ENCODE results near the gene POLR3B.
"Not testable (repeated sequence)": the region's sequence is repeated elsewhere in the genome, so short reads cannot be mapped to it uniquely, and the experiment has no call there.

Gene POLR3B

GRCh38 chr12:106417926-106418910 lies 60.7 kb downstream of the POLR3B start:
- no peak for DNase-seq

GRCh38 chr12:106418970-106419369 lies 61.4 kb downstream of the POLR3B start:
- DNase-seq: no peak

- no peak for DNase-seq
Measured at GRCh38 chr12:106423291-106423690, 65.7 kb downstream of the POLR3B start.

- no peak for DNase-seq
Measured at GRCh38 chr12:106425061-106425702, 67.6 kb downstream of the POLR3B start.

GRCh38 chr12:106427917-106428316 lies 70.4 kb downstream of the POLR3B start:
- no peak for DNase-seq

GRCh38 chr12:106428384-106428783 lies 70.8 kb downstream of the POLR3B start:
- DNase-seq: peak in 1 of 2 experiments; percentile 27

GRCh38 chr12:106429043-106429552 lies 71.5 kb downstream of the POLR3B start:
- no peak for DNase-seq

GRCh38 chr12:106429636-106430035 lies 72.1 kb downstream of the POLR3B start:
- no peak for DNase-seq

GRCh38 chr12:106431839-106432411 lies 74.4 kb downstream of the POLR3B start:
- no peak for DNase-seq

- no peak for DNase-seq
Measured at GRCh38 chr12:106433055-106433454, 75.5 kb downstream of the POLR3B start.

- DNase-seq: no peak
Measured at GRCh38 chr12:106434526-106434925, 77.0 kb downstream of the POLR3B start.

GRCh38 chr12:106436164-106436563 lies 78.6 kb downstream of the POLR3B start:
- DNase-seq: no peak

- DNase-seq: no peak
Measured at GRCh38 chr12:106442575-106442974, 85.0 kb downstream of the POLR3B start.

- no peak for DNase-seq
Measured at GRCh38 chr12:106445053-106445452, 87.5 kb downstream of the POLR3B start.

- no peak for DNase-seq
Measured at GRCh38 chr12:106445959-106446358, 88.4 kb downstream of the POLR3B start.

GRCh38 chr12:106446419-106447092 lies 89.0 kb downstream of the POLR3B start:
- no peak for DNase-seq

GRCh38 chr12:106452309-106452708 lies 94.8 kb downstream of the POLR3B start:
- no peak for DNase-seq

- no peak for DNase-seq
Measured at GRCh38 chr12:106455111-106455510, 97.6 kb downstream of the POLR3B start.

- no peak for DNase-seq
Measured at GRCh38 chr12:106459124-106459523, 101.6 kb downstream of the POLR3B start.

GRCh38 chr12:106459534-106459933 lies 102.0 kb downstream of the POLR3B start:
- DNase-seq: no peak

- DNase-seq: no peak
Measured at GRCh38 chr12:106461730-106462129, 104.2 kb downstream of the POLR3B start.

- DNase-seq: not testable (repeated sequence)
Measured at GRCh38 chr12:106465605-106466004, 108.1 kb downstream of the POLR3B start.

- DNase-seq: not testable (repeated sequence)
Measured at GRCh38 chr12:106475662-106476061, 118.1 kb downstream of the POLR3B start.
